Osteoblast (primary cell): ENCODE data around the gene RHCE. TPM values are rescaled to one million over a fixed set of nuclear protein-coding genes. Genes with fewer than 3 reads are reported as not detected.
A peak's percentile ranks its signal among the peaks of the same experiment; 100 is the strongest.
"Not testable (repeated sequence)": the region's sequence is repeated elsewhere in the genome, so short reads cannot be mapped to it uniquely, and the experiment has no call there.

Experiments
- DNase-seq: peaks from one replicate; pipeline ENCODE4 v3.0.0; 2011; ENCODE audit warnings: low spot score, mixed read lengths; ENCODE audit not compliant: insufficient read length; ENCODE audit errors: missing footprints
- H2AFZ ChIP-seq: 2 replicates; pipeline ENCODE4 v1.6.0; 2011; ENCODE audit warnings: mild to moderate bottlenecking, low read length
- H3K27ac ChIP-seq: 2 replicates; pipeline ENCODE4 v1.5.1; 2011; ENCODE audit warnings: mild to moderate bottlenecking, low read depth, low read length, moderate library complexity
- H3K27me3 ChIP-seq: 2 replicates; pipeline ENCODE4 v1.6.0; 2012; ENCODE audit warnings: mild to moderate bottlenecking, control low read depth, inconsistent platforms, low read length, moderate library complexity; ENCODE audit not compliant: insufficient read depth
- H3K36me3 ChIP-seq: 2 replicates; pipeline ENCODE4 v1.5.1; 2011; ENCODE audit warnings: mild to moderate bottlenecking, low read length, control low read depth, moderate library complexity; ENCODE audit not compliant: insufficient read depth
- H3K4me1 ChIP-seq: 2 replicates; pipeline ENCODE4 v1.5.1; 2011; ENCODE audit warnings: mild to moderate bottlenecking, low read length, control low read depth, moderate library complexity; ENCODE audit not compliant: insufficient read depth
- H3K4me2 ChIP-seq: 2 replicates; pipeline ENCODE4 v1.6.0; 2011; ENCODE audit warnings: mild to moderate bottlenecking, low read length; ENCODE audit not compliant: insufficient read depth
- H3K4me3 ChIP-seq: fragments of 200-600 bp; sonication (generic); 3 replicates; pipeline ENCODE4 v1.5.1; 2012; ENCODE audit warnings: mild to moderate bottlenecking, low read length, inconsistent platforms; ENCODE audit not compliant: insufficient read depth
- H3K79me2 ChIP-seq: 2 replicates; pipeline ENCODE4 v1.6.0; 2012; ENCODE audit warnings: mild to moderate bottlenecking, low read length, control low read depth, inconsistent platforms; ENCODE audit not compliant: insufficient read depth
- H3K9me3 ChIP-seq: 2 replicates; pipeline ENCODE4 v1.5.1; 2011; ENCODE audit warnings: low read depth, low read length, control low read depth
- H4K20me1 ChIP-seq: 2 replicates; pipeline ENCODE4 v1.6.0; 2012; ENCODE audit warnings: mild to moderate bottlenecking, low read length, control low read depth; ENCODE audit not compliant: insufficient read depth
- total RNA-seq: library from RNA; depleted of rRNA; stranded (reverse); fragments of >200 nt; gene quantifications from 2 replicates; pipeline ENCODE4 v1.2.3, GENCODE V29; 2012
- TF ChIP-seq, protein P1 (sequence below): IDR thresholded peaks from 2 replicates; pipeline ENCODE4 v1.5.1; 2011; ENCODE audit warnings: mild to moderate bottlenecking, low read depth, low read length, moderate library complexity; ENCODE audit errors: extremely low read depth

Gene RHCE
- total RNA-seq, 1 donor: 0.72 TPM

DNA sequence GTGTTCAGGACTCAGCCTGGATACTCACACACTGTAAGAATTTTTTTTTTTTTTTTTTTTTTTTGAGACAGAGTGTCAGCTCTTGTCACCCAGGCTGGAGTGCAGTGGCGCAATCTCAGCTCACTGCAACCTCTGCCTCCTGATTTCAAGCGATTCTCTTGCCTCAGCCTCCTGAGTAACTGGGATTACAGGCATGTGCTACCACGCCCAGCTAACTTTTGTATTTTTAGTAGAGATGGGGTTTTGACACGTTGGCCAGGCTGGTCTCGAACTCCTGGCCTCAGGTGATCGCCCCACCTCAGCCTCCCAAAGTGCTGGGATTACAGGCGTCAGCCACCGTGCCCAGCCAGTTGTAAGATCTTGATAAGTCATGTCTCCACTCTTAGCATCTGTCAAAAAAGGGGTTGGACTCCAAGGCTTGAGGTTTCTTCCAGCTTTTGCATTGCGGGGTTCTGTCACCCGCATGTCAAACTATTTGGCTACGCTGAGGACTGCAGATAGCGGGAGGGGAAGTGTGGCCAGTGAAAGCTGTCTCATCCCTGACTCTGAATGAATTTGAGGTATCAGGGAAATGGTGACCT is 50.8 kb downstream of the RHCE start:
- H4K20me1 ChIP-seq, H3K4me3 ChIP-seq, DNase-seq, H2AFZ ChIP-seq, H3K9me3 ChIP-seq, H3K79me2 ChIP-seq, H3K27ac ChIP-seq, H3K36me3 ChIP-seq, H3K27me3 ChIP-seq, H3K4me2 ChIP-seq: not testable (repeated sequence)
- H3K4me1 ChIP-seq: peaks cover 12% of the 10 kb centered on the region

DNA sequence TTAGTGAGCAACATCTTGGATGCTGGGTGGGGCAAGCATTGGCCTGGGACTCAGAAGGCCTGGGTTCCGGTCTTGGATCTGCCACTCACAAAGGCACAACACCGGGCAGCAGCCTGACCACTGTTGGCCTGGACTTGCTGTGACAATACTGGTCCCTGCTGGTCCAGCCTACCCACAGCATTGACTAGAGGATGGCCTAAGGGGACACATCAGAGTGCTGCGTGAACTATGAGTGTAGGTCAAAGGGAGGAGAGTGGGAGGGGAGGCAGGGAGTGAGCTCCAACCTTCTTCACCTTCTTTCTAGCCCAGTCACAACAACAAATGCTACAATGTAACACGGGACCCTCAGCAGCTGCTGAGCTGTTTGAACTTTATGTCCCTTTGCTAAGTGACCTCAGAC is 51.4 kb downstream of the RHCE start:
- Histone ChIP-seq H2AFZ (no peak overlapping the region), H3K79me2 (no peaks in the 10 kb centered on the region), H3K36me3 (no peaks in the 10 kb centered on the region), H4K20me1 (no peaks in the 10 kb centered on the region), H3K4me3 (no peak overlapping the region), H3K27ac (peak overlapping the region; percentile 51), H3K9me3 (no peaks in the 10 kb centered on the region), H3K4me2 (no peak overlapping the region), H3K27me3 (no peaks in the 10 kb centered on the region), H3K4me1 (peaks cover 12% of the 10 kb centered on the region)
- no peak for DNase-seq
- TF ChIP-seq, protein P1, sequence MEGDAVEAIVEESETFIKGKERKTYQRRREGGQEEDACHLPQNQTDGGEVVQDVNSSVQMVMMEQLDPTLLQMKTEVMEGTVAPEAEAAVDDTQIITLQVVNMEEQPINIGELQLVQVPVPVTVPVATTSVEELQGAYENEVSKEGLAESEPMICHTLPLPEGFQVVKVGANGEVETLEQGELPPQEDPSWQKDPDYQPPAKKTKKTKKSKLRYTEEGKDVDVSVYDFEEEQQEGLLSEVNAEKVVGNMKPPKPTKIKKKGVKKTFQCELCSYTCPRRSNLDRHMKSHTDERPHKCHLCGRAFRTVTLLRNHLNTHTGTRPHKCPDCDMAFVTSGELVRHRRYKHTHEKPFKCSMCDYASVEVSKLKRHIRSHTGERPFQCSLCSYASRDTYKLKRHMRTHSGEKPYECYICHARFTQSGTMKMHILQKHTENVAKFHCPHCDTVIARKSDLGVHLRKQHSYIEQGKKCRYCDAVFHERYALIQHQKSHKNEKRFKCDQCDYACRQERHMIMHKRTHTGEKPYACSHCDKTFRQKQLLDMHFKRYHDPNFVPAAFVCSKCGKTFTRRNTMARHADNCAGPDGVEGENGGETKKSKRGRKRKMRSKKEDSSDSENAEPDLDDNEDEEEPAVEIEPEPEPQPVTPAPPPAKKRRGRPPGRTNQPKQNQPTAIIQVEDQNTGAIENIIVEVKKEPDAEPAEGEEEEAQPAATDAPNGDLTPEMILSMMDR: no peak

GRCh38 chr1:25362634-25363559 is 57.7 kb downstream of the RHCE start:
- not testable (repeated sequence) for DNase-seq, H3K4me2 ChIP-seq

DNA sequence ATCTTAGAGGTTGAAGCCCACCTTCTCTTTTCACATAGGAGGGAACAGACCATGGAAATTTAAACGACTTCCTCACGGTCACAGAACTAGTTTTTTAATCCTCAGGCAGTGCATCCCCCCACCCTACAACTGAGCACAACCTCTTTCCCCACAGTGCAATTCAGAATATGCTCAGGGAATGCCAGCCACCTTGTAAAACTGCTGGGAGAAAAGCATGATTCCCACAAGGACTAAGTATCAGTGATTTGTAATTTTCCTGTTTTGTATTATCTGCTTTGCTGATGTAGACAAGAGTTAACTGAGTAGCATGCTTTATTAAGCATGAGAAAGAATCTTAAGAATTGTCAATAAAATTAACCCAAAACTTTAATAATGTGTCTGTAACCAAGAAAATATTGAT is 58.7 kb downstream of the RHCE start:
- peak; percentile 25 for DNase-seq

More at GRCh38 chr1:25362634-25363559, 57.7 kb downstream of the RHCE start:
- Histone ChIP-seq H3K79me2 (peaks cover 11% of the 10 kb centered on the region), H3K36me3 (peaks cover 22% of the 10 kb centered on the region), H3K4me1 (peaks cover 27% of the 10 kb centered on the region)
- not testable (repeated sequence) for H3K9me3 ChIP-seq, H2AFZ ChIP-seq, H4K20me1 ChIP-seq, H3K27ac ChIP-seq, H3K27me3 ChIP-seq, H3K4me3 ChIP-seq

More for the DNA sequence above, 58.7 kb downstream of the RHCE start:
- peaks cover 22% of the 10 kb centered on the region for H3K36me3 ChIP-seq
- H3K9me3 ChIP-seq: no peaks in the 10 kb centered on the region
- no peak overlapping the region for H3K4me3 ChIP-seq
- no peaks in the 10 kb centered on the region for H3K27me3 ChIP-seq
- no peak overlapping the region for H2AFZ ChIP-seq
- peak overlapping the region; percentile 77 for H3K27ac ChIP-seq
- peaks cover 14% of the 10 kb centered on the region for H3K79me2 ChIP-seq
- peaks cover 32% of the 10 kb centered on the region for H3K4me1 ChIP-seq
- no peaks in the 10 kb centered on the region for H4K20me1 ChIP-seq
- H3K4me2 ChIP-seq: peak overlapping the region; percentile 2
- TF ChIP-seq, protein P1: no peak
